GM12873 (cell line): ENCODE data around the gene GLDC.

ENCODE experiments used
- TF ChIP-seq, protein P1 (sequence below): IDR thresholded peaks from 2 replicates; pipeline ENCODE4 v1.5.1; 2012; ENCODE audit warnings: low read depth, mild to moderate bottlenecking, moderate library complexity, low read length, control low read depth; ENCODE audit not compliant: insufficient read depth; ENCODE audit errors: missing control alignments

GLDC gene

GRCh38 chr9:6630502-6631206, 14.9 kb downstream of the GLDC start:
- TF ChIP-seq, protein P1, sequence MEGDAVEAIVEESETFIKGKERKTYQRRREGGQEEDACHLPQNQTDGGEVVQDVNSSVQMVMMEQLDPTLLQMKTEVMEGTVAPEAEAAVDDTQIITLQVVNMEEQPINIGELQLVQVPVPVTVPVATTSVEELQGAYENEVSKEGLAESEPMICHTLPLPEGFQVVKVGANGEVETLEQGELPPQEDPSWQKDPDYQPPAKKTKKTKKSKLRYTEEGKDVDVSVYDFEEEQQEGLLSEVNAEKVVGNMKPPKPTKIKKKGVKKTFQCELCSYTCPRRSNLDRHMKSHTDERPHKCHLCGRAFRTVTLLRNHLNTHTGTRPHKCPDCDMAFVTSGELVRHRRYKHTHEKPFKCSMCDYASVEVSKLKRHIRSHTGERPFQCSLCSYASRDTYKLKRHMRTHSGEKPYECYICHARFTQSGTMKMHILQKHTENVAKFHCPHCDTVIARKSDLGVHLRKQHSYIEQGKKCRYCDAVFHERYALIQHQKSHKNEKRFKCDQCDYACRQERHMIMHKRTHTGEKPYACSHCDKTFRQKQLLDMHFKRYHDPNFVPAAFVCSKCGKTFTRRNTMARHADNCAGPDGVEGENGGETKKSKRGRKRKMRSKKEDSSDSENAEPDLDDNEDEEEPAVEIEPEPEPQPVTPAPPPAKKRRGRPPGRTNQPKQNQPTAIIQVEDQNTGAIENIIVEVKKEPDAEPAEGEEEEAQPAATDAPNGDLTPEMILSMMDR: no peak

DNA sequence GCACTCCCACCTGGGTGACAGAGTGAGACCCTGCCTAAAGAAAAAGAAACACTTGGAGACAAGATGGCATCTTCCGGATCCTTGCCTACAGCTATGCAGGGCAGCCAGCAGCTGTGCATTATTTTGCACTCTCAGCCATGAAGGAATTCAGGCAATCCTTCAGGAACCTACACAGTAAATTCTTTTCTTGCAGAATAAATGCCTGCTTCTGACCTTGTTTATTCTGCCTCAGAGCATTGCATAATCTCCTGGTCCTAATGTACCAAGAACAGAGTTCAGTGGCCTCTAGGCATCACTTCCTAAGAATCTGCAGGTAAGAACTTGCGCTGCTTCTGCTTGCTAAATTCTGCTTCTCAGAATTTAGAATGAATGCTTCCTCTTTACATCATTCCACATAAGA, 16.8 kb downstream of the GLDC start:
- TF ChIP-seq, protein P1: no peak

DNA sequence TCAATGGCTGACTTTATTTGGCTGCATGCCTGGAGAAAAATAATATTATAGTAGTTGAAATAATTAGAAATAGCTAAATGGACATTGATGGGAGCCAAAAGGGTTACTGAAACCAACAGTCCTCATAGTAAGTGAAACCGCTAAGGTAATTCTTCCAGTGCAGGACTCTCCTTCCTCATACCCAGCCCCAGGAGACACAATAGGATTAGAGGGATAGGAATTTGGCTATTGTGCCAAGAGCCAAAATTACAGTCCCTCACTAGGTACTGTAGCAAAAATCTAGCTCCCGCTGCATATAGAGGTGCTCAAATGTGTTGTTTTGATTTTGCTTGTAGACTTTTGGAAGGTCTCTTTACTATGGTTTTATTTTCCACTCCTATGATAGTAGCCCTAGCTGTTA, 20.2 kb downstream of the GLDC start:
- TF ChIP-seq, protein P1: no peak

DNA sequence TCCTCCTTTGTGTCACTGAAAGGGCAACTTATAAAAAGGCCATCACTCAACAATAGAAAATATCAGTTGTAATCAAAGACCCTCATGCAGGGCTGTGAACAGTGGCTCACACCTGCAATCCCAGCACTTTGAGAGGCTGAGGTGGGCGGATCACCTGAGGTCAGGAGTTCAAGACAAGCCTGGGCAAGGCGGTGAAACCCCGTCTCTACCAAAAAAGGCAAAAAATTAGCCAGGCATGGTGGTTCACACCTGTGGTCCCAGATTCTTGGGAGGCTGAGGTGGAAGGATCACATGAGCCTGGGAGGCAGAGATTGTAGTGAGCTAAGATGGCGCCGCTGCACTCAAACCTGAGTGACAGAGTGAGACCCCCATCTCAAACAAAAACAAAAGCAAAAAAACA, 24.7 kb downstream of the GLDC start:
- TF ChIP-seq, protein P1: no peak

- TF ChIP-seq, protein P1: no peak
These were observed 25.2 kb downstream of the GLDC start for GRCh38 chr9:6620353-6620752.

DNA sequence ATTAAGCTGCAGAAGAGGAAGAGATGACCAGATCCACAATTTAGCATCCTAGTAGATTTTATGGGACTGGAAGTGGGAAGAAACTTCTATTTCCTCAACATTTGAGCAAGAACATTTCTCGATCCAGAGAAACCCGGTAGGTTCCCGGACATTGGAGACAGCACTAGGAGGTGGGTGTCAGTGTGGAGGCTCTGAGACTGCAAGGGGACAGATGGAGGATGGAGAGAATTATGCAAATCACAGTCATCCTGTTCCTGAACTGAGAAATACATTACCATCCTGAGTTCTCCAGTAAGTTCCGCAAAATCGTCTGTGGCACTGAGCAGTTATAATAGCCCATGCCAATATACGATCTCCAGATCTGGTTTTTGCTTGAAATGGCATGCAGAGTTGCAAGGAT, 25.6 kb downstream of the GLDC start:
- TF ChIP-seq, protein P1: no peak

DNA sequence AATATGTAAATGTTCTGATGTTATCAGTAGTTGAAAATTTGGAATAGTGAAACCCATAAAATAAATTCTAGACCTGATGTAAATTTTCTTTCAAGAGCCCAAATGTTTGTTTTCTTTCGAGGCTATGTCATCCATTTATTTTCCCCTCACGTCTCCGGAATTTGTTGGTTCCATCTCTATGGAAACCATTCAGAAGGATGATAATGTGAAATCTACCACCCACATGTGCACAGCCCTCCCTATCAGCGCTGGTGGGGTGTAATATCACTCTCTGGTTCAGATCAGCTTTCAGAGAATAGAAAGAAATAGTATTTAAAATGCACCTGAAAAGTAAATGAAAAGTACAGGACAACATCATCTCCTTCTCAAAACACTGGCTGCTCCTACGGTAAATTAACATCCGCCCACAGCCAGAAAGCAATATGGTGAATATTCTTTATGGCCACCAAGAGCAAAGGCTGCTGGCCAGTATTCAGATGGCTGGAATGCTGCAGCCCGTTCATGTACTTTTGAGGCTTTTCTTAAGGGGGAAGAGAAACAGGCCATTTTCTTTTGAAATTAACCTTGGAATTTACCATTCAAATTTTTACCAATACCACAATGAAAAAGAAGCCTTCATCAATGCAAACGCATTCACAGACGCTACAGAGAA, 28.5 kb downstream of the GLDC start:
- TF ChIP-seq, protein P1: no peak
